Activated CD8-positive, alpha-beta memory T cell treated with anti-CD3 and anti-CD28 coated beads, Interleukin-2, amount 50 U/mL, for 1 hour (primary cell): Measurements from ENCODE around the gene CRYBG2.

Source experiments
- DNase-seq: peaks from one replicate; pipeline ENCODE4 v3.0.0-alpha.2; 2020; ENCODE audit errors: extremely low read depth

Gene CRYBG2

GRCh38 chr1:26280333-26281042 lies 73.4 kb downstream of the CRYBG2 start:
- DNase-seq: no peak

GRCh38 chr1:26279456-26280332 lies 74.2 kb downstream of the CRYBG2 start, which contains the start of gene SH3BGRL3:
Gene SH3BGRL3 (plus strand): TSS chr1:26280086. CDS start chr1:26280156, 70 bp downstream.
- peak; percentile 72 for DNase-seq

GRCh38 chr1:26278724-26279455 lies 75.0 kb downstream of the CRYBG2 start:
- no peak for DNase-seq

- no peak for DNase-seq
Observed at GRCh38 chr1:26278303-26278702, 75.6 kb downstream of the CRYBG2 start.

- no peak for DNase-seq
Observed at GRCh38 chr1:26277719-26278118, 76.2 kb downstream of the CRYBG2 start.

- no peak for DNase-seq
Observed at GRCh38 chr1:26277261-26277661, 76.7 kb downstream of the CRYBG2 start.

GRCh38 chr1:26276432-26276838 lies 77.5 kb downstream of the CRYBG2 start:
- no peak for DNase-seq

GRCh38 chr1:26275580-26276431 lies 78.1 kb downstream of the CRYBG2 start:
- DNase-seq: no peak

- DNase-seq: no peak
Observed at GRCh38 chr1:26274801-26275425, 79.0 kb downstream of the CRYBG2 start.
